Activated CD4-positive, alpha-beta T cell treated with anti-CD3 and anti-CD28 coated beads, Interleukin-2, amount 50 U/mL, for 16 hours (primary cell): ENCODE data around the gene UBASH3B.

Experiments
- DNase-seq: peaks from one replicate; pipeline ENCODE4 v3.0.0-alpha.2; 2020

The UBASH3B gene

GRCh38 chr11:122758339-122758738 lies 102.8 kb downstream of the UBASH3B start:
- DNase-seq = no peak

GRCh38 chr11:122758974-122759373 lies 103.5 kb downstream of the UBASH3B start:
- DNase-seq = peak; percentile 32

DNA sequence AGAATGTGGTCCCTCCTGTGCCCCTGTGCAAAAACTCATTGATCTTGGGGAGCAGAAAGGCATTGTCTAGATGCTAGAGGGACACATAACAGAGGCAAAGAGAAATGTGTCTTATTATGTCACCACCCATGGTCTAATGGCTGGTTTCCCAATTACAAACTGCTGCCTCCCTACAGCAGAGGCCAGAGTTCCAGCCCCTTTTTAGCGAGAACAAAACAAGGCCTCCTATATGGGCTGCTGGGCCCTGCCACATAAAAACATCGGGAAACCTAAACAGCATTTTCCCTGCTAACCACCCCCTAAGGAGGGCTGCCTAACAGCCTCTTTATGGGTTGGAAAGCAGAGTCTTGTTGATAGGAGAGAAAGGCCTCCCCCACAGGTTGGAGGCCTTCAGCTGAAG lies 107.6 kb downstream of the UBASH3B start:
- no peak for DNase-seq

- DNase-seq = no peak
These were observed 109.0 kb downstream of the UBASH3B start for GRCh38 chr11:122764371-122765090.

DNA sequence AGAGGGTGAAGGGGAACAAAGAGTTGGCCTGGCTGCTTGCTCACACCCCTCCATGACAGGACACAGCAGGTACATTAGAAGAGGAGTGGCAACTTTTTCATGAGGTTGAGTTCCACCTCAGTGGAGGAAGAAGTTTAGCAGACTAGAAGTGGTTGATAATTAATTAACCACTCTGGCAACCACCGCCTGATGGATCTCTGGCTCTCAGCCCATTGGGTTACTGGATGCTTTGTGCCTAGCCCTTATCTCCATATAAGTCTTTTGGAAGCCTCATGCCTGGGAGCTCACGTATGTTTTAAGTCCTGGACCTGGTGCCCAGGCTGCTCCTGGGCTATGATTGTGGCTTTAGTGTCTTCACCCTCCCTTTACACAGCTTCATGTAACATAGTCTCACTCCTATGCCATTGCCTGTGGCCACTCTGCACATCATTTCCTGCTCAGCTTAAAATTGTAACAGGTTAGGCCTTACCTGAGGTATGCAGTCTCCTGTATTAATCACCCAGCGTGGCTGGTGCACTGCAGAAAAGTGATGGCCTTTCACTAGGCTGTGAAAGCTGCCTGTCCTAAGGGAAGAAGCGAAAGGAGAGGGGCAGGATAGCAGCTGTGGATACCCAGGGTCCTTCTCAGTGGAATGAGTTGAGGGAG lies 110.1 kb downstream of the UBASH3B start:
- no peak for DNase-seq

DNA sequence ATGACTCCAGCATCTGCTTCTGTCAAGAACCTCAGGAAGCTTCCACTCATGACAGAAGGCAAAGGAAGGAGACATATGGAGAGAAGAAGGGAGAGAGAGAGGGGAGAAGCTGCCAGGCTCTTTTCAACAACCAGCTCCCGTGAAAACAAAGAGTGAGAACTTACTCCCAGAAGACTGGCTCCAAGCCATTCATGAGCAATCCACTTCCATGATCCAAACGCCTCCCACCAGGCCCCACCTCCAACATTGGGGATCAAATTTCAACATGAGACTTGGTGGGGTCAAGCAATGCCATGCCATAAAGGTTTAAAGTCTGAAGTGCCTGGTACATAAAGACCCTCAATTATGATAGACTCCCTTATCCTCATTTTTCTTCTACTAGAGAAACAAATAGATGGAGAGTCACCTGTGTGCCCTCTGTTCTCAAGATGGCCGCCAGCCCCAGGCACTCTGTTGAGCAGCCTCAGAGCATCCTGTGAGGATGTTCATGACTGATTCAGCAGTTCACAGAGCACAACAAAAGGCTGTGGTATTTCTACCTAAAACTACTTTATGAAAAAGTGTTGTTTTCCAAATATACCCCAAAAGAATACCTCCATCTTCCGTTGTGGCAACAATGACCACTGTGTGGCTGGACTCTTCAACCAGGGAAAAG lies 113.7 kb downstream of the UBASH3B start:
- no peak for DNase-seq

- DNase-seq = no peak
These were observed 117.4 kb downstream of the UBASH3B start for GRCh38 chr11:122772945-122773344.

- no peak for DNase-seq
These were observed 118.3 kb downstream of the UBASH3B start for GRCh38 chr11:122773781-122774266.

GRCh38 chr11:122775675-122776271 lies 120.3 kb downstream of the UBASH3B start:
- DNase-seq = no peak

DNA sequence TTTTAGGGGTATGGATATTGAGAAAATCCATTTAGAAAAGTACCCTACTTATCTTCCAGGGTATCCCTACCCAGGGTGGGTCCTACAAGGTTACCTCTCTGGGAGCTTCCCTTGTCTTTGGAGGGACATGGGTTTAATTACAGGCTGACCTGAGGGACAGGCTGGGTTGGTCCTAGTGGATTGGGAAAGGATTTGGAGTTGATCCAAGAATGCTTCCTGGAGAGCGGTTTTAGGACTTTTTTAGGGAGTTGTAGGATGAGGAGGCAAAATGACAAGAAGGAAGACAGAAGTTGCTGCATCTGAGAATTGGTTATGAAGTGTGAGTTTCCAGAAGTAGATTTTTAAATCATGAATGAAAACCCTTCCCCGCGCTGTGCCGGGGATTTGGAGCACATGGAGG lies 121.0 kb downstream of the UBASH3B start:
- DNase-seq = no peak

DNA sequence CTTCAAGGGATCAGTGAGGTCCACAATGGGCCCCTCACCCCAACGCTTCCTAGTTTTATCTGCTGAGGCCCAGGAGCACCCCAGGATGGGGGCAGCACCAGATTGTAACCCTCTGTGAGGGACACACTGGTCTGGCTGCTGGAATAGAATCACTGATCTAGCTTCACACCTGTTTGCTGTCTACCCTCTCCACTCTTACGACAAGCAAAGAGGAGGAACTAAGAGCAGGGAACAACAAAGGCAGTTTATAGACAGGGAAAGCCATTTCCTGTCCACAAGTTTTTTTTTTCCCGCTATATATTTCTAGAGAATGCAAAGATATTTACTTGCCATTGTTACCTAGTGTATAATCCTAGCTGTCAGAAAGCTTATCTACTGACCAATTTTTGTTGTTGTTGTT lies 121.8 kb downstream of the UBASH3B start:
- DNase-seq = no peak

GRCh38 chr11:122778148-122778547 lies 122.6 kb downstream of the UBASH3B start:
- peak; percentile 55 for DNase-seq

- no peak for DNase-seq
These were observed 123.6 kb downstream of the UBASH3B start for GRCh38 chr11:122779047-122779629.

- no peak for DNase-seq
These were observed 124.9 kb downstream of the UBASH3B start for GRCh38 chr11:122780296-122780949.

DNA sequence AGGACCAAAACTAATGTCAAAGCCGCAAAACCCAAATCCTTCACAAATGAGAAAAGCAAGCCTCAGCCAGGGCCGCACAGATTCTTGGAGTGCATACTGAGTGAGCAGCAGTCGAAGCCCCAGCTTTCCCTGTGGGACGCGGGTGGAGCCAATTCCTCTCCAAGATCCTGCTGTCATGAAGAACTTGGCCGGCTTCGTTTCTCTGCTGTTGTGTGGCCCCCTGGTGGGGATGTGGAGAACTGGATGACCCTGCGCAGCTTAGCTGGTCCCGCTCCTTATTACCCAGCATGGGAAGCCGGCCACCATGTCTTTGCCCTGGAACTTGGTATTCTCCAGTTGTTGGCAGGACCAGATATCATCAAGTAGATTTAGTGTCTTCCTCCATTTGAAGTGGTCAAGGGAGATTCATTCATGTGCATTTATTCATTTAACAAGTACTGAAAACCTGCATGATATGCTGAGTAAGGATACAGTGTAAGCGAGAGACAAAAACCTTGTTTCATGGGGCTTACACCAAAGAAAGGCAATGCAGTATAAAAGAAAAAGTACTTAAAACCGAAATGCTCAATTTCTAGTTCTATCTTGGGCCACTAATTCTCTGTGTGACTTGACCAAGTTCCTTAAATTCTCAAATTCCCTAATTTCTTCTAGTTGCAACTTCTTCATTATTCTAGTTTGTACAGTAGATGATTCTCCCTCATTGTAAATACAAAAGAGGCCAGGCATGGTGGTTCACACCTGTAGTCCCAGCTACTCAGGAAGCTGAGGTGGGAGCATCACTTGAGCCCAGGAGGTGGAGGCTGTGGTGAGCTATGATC lies 126.1 kb downstream of the UBASH3B start:
- peak; percentile 70 for DNase-seq

- DNase-seq = no peak
These were observed 126.7 kb downstream of the UBASH3B start for GRCh38 chr11:122782222-122782621.

GRCh38 chr11:122784325-122784955 lies 128.9 kb downstream of the UBASH3B start:
- DNase-seq = no peak

- DNase-seq = no peak
These were observed 129.6 kb downstream of the UBASH3B start for GRCh38 chr11:122785031-122785541.

DNA sequence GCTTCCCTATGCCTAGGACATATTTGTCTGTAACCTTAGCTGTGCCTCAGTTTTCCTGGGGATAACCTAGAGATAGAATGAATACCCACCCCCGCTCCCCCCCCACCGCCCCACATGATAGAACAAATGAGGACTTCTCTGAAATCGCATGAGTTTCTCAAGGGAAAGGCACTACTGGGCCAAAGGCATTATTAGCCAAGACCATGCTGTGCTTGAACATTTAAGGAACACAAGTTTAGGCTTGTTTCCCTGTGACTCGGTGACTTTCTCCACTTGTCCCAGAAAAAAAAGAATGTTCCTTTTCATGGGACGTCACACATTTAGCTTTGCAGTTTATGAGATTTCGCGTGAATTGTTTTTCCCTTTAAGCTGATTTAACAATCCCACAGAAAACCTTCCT lies 131.4 kb downstream of the UBASH3B start:
- DNase-seq = no peak

DNA sequence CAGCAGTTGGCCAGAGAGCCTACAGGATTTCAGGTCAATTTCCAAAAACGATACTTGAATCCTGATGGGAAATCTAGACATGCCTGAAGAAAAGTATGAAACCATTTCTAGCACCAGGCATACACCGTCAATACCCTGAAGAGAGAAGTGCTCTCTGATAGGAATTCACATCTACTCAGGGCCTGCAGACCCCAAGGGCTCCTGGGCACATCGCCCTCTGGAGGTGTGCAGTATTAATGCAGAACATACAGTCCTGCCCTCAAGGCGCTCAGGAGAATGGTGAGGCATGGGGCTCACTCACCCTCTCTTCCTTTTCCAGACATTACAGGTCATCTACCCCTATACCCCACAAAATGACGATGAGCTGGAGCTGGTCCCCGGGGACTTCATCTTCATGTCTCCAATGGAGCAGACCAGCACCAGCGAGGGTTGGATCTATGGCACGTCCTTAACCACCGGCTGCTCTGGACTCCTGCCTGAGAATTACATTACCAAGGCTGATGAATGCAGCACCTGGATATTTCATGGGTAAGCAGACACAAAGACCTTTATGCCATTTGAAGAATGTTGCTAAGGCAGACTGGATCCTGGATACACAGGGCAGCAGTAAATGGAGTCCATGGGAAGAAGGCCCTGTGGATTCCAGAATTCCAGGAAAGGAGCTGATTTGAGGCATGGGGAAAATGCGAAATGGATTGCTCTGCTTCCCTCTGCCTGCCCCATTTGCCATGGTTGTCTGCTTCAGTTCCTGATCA lies 133.4 kb downstream of the UBASH3B start:
- DNase-seq = no peak
